GM19099 (cell line): ENCODE measurements around the gene SYNGAP1.

Source experiments
- POLR2A ChIP-seq: IDR thresholded peaks from 3 replicates; pipeline ENCODE4 v1.6.1; 2011; ENCODE audit warnings: low read depth; ENCODE audit not compliant: insufficient read length; ENCODE audit errors: extremely low read depth

SYNGAP1 gene

GRCh38 chr6:33397541-33397940 is 22.3 kb upstream of the SYNGAP1 start:
- no peak for TF ChIP-seq POLR2A

GRCh38 chr6:33404884-33405283 is 15.0 kb upstream of the SYNGAP1 start:
- TF ChIP-seq POLR2A, result no peak

- no peak for TF ChIP-seq POLR2A
These were observed 14.4 kb upstream of the SYNGAP1 start for GRCh38 chr6:33405386-33405940.

- TF ChIP-seq POLR2A, result no peak
These were observed 13.7 kb upstream of the SYNGAP1 start for GRCh38 chr6:33406126-33406525.

- TF ChIP-seq POLR2A, result no peak
These were observed 12.6 kb upstream of the SYNGAP1 start for GRCh38 chr6:33407132-33407718.

- peak; percentile 45 for TF ChIP-seq POLR2A
These were observed 9.7 kb upstream of the SYNGAP1 start for GRCh38 chr6:33410050-33410710.

- TF ChIP-seq POLR2A, result peak; percentile 56
These were observed 8.9 kb upstream of the SYNGAP1 start, which contains the start of gene PHF1 for GRCh38 chr6:33410711-33411631. Gene PHF1, plus strand, starts transcription at chr6:33411014. Its CDS starts 1,250 bp downstream, at chr6:33412264.

- no peak for TF ChIP-seq POLR2A
These were observed 8.2 kb upstream of the SYNGAP1 start for GRCh38 chr6:33411632-33412005.

GRCh38 chr6:33412140-33413009 is 7.5 kb upstream of the SYNGAP1 start:
- TF ChIP-seq POLR2A, result no peak

GRCh38 chr6:33413241-33414120 is 6.4 kb upstream of the SYNGAP1 start:
- peak; percentile 4 for TF ChIP-seq POLR2A

- no peak for TF ChIP-seq POLR2A
These were observed 5.1 kb upstream of the SYNGAP1 start for GRCh38 chr6:33414592-33415271.

- no peak for TF ChIP-seq POLR2A
These were observed 4.0 kb upstream of the SYNGAP1 start for GRCh38 chr6:33415831-33416230.
